Brain microvascular endothelial cell (primary cell): Measurements from ENCODE around the gene C20orf144.
A peak's percentile ranks its signal among the peaks of the same experiment; 100 is the strongest.
"Not testable (repeated sequence)": the region's sequence is repeated elsewhere in the genome, so short reads cannot be mapped to it uniquely, and the experiment has no call there.

Experiments used
- DNase-seq: peaks from one replicate; pipeline ENCODE4 v3.0.0-alpha.2; 2020
- H3K27ac ChIP-seq: fragments of 250-450 bp; sonication (Bioruptor Pico); 2 replicates; pipeline ENCODE4 v1.5.1; 2020; ENCODE audit warnings: mild to moderate bottlenecking, moderate library complexity
- H3K27me3 ChIP-seq: fragments of 250-450 bp; sonication (Bioruptor Pico); replicated peaks from 2 replicates; pipeline ENCODE4 v1.5.1; 2020; ENCODE audit warnings: mild to moderate bottlenecking
- H3K36me3 ChIP-seq: fragments of 250-450 bp; sonication (Bioruptor Pico); replicated peaks from 2 replicates; pipeline ENCODE4 v1.5.1; 2020; ENCODE audit warnings: mild to moderate bottlenecking
- H3K4me3 ChIP-seq: 2 replicates; pipeline ENCODE4 v1.5.1; 2011; ENCODE audit warnings: low read depth, mild to moderate bottlenecking, control low read depth, low read length, moderate library complexity
- in situ Hi-C: cut with HindIII; loops from 2 replicates; pipeline ENCODE4 v1.10.0; 2017; ENCODE audit warnings: low sequenced_read_pairs, low pct_ligation_motif_present
- TF ChIP-seq, protein P1 (sequence below): IDR thresholded peaks from 2 replicates; pipeline ENCODE4 v1.5.1; 2011; ENCODE audit warnings: low read depth, mild to moderate bottlenecking, moderate library complexity, low read length, control low read depth, inconsistent platforms; ENCODE audit errors: missing control alignments

Gene C20orf144

DNA sequence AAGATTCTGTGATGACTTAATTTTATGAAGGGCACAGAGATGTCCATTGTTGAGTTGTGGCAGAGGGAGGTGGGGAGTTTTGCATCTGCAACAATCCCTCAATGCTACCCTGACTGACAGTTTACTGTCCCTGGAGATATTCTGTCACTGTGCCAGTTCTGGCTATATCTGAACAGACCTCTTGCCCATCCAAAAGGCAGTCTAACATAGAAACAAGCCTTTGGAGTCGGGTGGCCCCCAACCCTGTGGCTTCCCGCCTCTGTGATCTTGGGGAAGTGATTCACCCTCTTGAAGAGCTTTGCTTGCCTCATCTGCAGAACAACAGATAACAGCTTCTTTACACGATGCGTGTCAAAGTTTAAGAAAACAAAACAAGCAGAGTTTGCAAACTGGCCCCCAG is 27.8 kb downstream of the C20orf144 start:
- Histone ChIP-seq H3K27me3 (no peaks in the 10 kb centered on the region), H3K27ac (peak overlapping the region; percentile 44), H3K36me3 (no peaks in the 10 kb centered on the region), H3K4me3 (no peak overlapping the region)
- DNase-seq = peak; percentile 81
- in situ Hi-C loops = no loop called here
- TF ChIP-seq, protein P1, sequence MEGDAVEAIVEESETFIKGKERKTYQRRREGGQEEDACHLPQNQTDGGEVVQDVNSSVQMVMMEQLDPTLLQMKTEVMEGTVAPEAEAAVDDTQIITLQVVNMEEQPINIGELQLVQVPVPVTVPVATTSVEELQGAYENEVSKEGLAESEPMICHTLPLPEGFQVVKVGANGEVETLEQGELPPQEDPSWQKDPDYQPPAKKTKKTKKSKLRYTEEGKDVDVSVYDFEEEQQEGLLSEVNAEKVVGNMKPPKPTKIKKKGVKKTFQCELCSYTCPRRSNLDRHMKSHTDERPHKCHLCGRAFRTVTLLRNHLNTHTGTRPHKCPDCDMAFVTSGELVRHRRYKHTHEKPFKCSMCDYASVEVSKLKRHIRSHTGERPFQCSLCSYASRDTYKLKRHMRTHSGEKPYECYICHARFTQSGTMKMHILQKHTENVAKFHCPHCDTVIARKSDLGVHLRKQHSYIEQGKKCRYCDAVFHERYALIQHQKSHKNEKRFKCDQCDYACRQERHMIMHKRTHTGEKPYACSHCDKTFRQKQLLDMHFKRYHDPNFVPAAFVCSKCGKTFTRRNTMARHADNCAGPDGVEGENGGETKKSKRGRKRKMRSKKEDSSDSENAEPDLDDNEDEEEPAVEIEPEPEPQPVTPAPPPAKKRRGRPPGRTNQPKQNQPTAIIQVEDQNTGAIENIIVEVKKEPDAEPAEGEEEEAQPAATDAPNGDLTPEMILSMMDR = no peak

DNA sequence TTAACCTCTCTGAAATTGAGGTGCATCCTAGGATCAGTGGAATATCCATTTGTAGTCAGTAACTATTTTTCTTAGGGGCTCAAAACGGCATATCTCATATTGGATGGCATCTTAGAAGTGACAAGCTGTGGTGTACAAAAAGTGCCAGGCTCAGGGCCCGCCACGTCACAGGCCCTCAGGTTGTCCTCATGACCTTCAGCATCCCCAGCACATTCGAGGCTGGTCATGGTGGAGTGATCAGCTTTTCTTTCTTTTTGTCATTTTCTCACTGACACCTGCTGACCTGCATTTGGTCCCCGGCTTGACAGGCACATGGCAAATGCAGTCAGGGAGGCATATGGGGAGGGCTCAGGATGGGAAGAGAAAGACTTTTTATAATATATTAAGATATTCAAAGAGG is 31.2 kb downstream of the C20orf144 start:
- TF ChIP-seq, protein P1 = no peak
- H3K27me3 ChIP-seq = no peaks in the 10 kb centered on the region
- H3K36me3 ChIP-seq = no peaks in the 10 kb centered on the region
- in situ Hi-C loops = no loop called here
- no peak for DNase-seq
- no peak overlapping the region for H3K4me3 ChIP-seq
- no peak overlapping the region for H3K27ac ChIP-seq

DNA sequence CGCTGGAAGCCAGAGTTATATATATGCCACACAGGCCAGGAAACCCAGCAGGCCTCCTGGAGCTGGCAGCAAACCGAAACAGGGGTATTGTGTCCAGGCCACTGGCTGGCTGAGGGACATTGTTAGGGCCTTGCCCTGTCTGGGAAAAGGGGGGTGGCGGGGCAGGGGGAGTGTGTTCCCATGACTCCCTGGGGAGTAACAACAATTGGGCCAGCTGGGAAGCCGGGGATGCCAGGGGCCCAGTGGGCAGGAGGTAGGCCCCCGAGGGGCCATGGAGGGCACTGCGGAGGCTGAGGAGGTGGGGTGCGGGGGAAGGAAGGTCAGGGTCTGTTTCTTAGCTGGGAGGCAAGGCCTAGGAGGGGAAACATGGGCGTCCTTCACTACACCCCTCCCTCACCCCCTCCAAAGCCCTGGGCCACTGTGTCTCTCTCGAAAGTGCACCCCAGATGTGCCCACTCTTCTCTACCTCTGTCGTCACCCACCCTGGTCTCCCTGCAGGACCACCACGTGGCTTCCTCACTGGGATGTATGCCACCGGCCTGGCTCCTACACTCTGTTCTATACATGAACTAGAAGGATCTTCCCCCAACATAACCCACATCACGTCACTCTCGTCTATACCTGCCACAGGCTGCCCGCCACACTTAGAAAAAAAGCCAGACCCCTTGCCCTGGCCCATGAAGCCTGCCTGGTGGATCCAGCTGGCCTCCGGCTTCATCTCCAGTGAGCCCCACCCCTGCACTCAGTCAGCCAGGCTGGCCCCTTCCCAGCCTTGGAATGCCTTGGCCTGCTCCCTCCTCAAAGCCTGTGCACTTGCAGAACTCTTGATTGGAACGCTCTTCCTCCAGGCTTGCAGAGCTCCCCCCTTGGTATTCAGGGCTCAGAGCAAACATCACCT is 31.9 kb downstream of the C20orf144 start:
- H3K27ac ChIP-seq = no peak overlapping the region
- no peak overlapping the region for H3K4me3 ChIP-seq
- in situ Hi-C loops = no loop called here
- no peak for DNase-seq
- TF ChIP-seq, protein P1 = no peak
- H3K27me3 ChIP-seq = no peaks in the 10 kb centered on the region
- no peaks in the 10 kb centered on the region for H3K36me3 ChIP-seq

DNA sequence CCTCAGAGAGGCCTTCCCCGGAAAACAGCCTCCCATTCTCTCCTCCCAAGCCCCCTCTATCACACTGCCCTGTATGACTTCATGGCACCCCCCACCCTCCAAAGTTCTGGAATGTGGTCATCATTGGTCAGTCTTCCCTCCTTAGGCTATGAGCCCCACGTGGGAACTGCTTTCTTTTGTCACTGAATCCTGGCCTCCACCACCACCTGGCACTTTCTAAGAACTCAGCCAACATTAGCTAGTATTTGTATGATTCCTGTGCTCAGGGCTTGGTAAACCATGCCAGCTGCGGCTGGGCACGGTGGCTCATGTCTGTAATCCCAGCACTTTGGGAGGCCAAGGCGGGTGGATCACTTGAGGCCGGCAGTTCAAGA is 32.5 kb downstream of the C20orf144 start:
- Histone ChIP-seq H3K27ac (no peak overlapping the region), H3K4me3 (no peak overlapping the region), H3K36me3 (no peaks in the 10 kb centered on the region), H3K27me3 (no peaks in the 10 kb centered on the region)
- TF ChIP-seq, protein P1 = no peak
- in situ Hi-C loops = no loop called here
- DNase-seq = no peak

DNA sequence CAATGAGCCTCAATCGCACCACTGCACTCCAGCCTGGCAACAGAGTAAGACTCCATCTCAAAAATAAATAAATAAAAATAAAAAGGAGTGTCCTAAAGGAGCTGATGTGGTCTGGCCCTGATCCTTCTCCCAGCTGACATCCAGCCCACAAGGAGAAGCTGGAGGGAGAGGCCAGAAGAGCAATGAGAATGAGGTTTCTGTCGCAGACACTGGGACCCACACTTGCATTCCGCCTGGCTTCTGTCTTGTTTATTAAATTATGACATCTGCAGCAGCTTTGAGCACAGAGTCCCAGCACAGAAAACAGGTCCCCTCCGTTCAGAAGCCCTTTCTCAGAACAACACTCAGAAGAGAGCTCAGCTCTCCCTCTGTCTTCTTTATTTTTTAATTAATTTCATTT is 34.3 kb downstream of the C20orf144 start:
- Histone ChIP-seq H3K36me3 (no peaks in the 10 kb centered on the region), H3K4me3 (no peak overlapping the region), H3K27me3 (no peaks in the 10 kb centered on the region), H3K27ac (no peak overlapping the region)
- in situ Hi-C loops = no loop called here
- no peak for DNase-seq
- TF ChIP-seq, protein P1 = no peak

DNA sequence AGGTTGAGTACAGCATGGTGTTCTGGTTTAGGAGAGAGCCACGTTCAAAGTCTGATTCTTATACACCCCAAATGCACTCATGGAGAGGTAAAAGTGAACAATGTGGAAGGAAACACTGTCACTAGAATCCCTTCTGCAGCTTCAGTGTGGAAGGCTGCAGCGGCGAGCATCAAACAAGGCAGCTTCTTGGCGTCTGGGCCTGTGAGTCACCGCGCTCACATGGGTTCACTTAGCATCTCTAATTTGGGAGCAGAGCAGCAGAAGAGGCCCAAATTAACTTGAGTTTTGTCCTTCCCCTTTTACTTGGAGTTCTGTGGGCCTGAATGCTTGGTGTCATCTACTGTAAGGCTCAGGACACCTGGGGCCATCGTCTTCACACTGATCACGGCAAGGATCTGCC is 35.0 kb downstream of the C20orf144 start:
- Histone ChIP-seq H3K27ac (no peak overlapping the region), H3K27me3 (no peaks in the 10 kb centered on the region), H3K36me3 (no peaks in the 10 kb centered on the region), H3K4me3 (no peak overlapping the region)
- no peak for DNase-seq
- in situ Hi-C loops = no loop called here
- TF ChIP-seq, protein P1 = no peak

DNA sequence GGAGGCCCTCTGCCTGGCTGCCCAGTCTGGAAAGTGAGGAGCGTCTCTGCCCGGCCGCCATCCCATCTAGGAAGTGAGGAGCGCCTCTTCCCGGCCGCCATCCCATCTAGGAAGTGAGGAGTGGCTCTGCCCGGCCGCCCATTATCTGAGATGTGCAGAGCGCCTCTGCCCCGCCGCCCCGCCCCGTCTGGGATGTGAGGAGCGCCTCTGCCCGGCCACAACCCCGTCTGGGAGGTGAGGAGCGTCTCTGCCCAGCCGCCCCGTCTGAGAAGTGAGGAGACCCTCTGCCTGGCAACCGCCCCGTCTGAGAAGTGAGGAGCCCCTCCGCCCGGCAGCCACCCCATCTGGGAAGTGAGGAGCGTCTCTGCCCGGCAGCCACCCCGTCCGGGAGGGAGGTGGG is 36.8 kb downstream of the C20orf144 start:
- H3K27ac ChIP-seq, in situ Hi-C loops, H3K4me3 ChIP-seq, H3K27me3 ChIP-seq, H3K36me3 ChIP-seq, DNase-seq: not testable (repeated sequence)

DNA sequence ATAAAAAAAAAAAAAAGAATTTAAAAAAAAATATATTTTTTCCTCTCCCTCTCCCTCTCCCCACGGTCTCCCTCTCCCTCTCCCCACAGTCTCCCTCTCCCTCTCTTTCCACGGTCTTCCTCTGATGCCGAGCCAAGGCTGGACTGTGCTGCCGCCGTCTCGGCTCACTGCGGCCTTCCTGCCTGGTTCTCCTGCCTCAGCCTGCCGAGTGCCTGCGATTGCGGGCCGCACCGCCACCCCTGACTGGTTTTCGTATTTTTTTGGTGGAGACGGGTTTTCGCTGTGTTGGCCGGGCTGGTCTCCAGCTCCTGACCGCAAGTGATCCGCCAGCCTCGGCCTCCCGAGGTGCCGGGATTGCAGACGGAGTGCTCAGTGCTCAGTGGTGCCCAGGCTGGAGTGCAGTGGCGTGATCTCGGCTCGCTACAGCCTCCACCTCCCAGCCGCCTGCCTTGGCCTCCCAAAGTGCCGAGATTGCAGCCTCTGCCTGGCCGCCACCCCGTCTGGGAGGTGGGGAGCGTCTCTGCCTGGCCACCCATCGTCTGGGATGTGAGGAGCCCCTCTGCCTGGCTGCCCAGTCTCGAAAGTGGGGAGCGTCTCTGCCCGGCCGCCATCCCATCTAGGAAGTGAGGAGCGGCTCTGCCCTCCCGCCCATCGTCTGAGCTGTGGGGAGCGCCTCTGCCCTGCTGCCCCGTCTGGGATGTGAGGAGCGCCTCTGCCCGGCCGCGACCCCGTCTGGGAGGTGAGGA is 38.7 kb downstream of the C20orf144 start:
- H3K4me3 ChIP-seq, H3K36me3 ChIP-seq, H3K27me3 ChIP-seq, H3K27ac ChIP-seq, DNase-seq, in situ Hi-C loops: not testable (repeated sequence)
